GM12878 (cell line): ENCODE results near the gene SCYL1.

Source experiments
- ETV6 ChIP-seq, 2 experiments: fragments of 450-650 bp in 1 of 2; IDR thresholded peaks in 1 of 2; conservative IDR thresholded peaks in 1 of 2; 2 replicates each; pipeline ENCODE4 v1.6.1; 2014; ENCODE audit warnings: antibody characterized with exemption in 1 of 2, borderline replicate concordance in 1 of 2, low read depth in 1 of 2, mild to moderate bottlenecking in 1 of 2, moderate library complexity in 1 of 2
- EZH2 ChIP-seq: IDR thresholded peaks from 2 replicates; pipeline ENCODE4 v1.6.1; 2012; ENCODE audit warnings: low read depth, mild to moderate bottlenecking, control low read depth, inconsistent platforms, low read length, borderline replicate concordance; ENCODE audit not compliant: control insufficient read depth
- POLR2AphosphoS5 ChIP-seq: IDR thresholded peaks from 2 replicates; pipeline ENCODE4 v1.6.1; 2011; ENCODE audit warnings: mild to moderate bottlenecking, low read length, inconsistent platforms
- RAD21 ChIP-seq: IDR thresholded peaks from 2 replicates; pipeline ENCODE4 v1.6.1; 2011; ENCODE audit warnings: mild to moderate bottlenecking, low read depth, low read length, moderate library complexity; ENCODE audit not compliant: insufficient read depth
- TAF1 ChIP-seq: IDR thresholded peaks from 2 replicates; pipeline ENCODE4 v1.6.1; 2011; ENCODE audit warnings: mild to moderate bottlenecking, low read depth, low read length, borderline replicate concordance
- TF ChIP-seq, protein P1 (sequence below), 3 experiments: IDR thresholded peaks in 2 of 3; conservative IDR thresholded peaks in 1 of 3; 2 replicates each; pipeline ENCODE4 v1.5.1; 2011; ENCODE audit warnings: low read depth in 3 of 3, low read length in 3 of 3, mild to moderate bottlenecking in 3 of 3, control low read depth in 2 of 3, moderate library complexity in 2 of 3, inconsistent platforms in 1 of 3, mixed read lengths in 1 of 3; ENCODE audit not compliant: control insufficient read depth in 2 of 3, insufficient read depth in 1 of 3; ENCODE audit errors: extremely low read depth in 1 of 3

DNA sequence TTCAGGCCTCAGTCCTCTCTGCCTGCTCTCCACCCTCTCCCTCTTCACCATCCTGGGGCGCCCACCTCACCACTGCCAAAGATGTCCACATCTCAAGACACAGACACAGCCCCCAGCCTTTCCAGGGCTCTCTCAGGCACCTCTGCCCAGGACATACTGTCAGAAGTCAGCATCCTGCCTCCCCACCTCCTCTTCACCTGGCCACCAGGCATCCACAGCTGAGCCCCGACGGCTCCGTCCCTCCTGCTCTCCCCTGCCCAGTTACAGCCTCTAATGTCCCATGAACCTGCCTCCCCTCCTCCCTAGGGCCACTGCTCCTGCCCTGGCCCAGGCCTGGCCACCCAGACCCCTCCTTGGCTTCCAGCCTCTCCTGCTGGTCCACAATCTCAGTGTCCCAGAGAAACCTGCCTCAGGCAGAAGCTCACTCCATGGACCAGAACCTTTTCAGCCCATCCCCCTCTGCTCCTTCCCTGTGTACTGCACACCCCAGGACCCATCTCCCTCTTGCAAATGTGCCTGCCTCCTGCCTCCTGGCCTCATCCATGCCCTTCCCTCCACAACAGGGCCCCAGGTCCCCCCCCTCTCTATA, 30.1 kb downstream of the SCYL1 start:
- TF ChIP-seq EZH2: no peak
- TF ChIP-seq RAD21: no peak
- TF ChIP-seq ETV6 (conservative IDR thresholded peaks at IDR 0.05 in 1 of 2, IDR thresholded peaks at IDR 0.05 in 1 of 2; ENCODE audit: borderline replicate concordance in 1 of 2, low read depth in 1 of 2): no peak
- TF ChIP-seq, protein P1, sequence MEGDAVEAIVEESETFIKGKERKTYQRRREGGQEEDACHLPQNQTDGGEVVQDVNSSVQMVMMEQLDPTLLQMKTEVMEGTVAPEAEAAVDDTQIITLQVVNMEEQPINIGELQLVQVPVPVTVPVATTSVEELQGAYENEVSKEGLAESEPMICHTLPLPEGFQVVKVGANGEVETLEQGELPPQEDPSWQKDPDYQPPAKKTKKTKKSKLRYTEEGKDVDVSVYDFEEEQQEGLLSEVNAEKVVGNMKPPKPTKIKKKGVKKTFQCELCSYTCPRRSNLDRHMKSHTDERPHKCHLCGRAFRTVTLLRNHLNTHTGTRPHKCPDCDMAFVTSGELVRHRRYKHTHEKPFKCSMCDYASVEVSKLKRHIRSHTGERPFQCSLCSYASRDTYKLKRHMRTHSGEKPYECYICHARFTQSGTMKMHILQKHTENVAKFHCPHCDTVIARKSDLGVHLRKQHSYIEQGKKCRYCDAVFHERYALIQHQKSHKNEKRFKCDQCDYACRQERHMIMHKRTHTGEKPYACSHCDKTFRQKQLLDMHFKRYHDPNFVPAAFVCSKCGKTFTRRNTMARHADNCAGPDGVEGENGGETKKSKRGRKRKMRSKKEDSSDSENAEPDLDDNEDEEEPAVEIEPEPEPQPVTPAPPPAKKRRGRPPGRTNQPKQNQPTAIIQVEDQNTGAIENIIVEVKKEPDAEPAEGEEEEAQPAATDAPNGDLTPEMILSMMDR (IDR thresholded peaks at IDR 0.05 in 2 of 3, conservative IDR thresholded peaks at IDR 0.05 in 1 of 3; ENCODE audit: control insufficient read depth in 2 of 3, extremely low read depth in 1 of 3, insufficient read depth in 1 of 3, low read depth in 3 of 3, low read length in 3 of 3): no peak
- no peak for TF ChIP-seq TAF1
- TF ChIP-seq POLR2AphosphoS5: no peak
